ENCODE results near the gene NRXN3.
A peak's percentile ranks its signal among the peaks of the same experiment; 100 is the strongest.

The NRXN3 gene

GRCh38 chr14:79253576-79253975 lies 1083.4 kb downstream of the NRXN3 start:
- in situ Hi-C loops (cut with HindIII; ENCODE audit: low sequenced_read_pairs), result no loop called here
- H3K4me3 ChIP-seq (ENCODE audit: low read depth, low read length), result no peak overlapping the region
- DNase-seq (ENCODE audit: low read depth), result no peak
- no peak for TF ChIP-seq CTCF (IDR thresholded peaks at IDR 0.05; ENCODE audit: low read depth, low read length, missing control alignments)

GRCh38 chr14:79254069-79254775 lies 1084.0 kb downstream of the NRXN3 start:
- no peak for TF ChIP-seq CTCF (IDR thresholded peaks at IDR 0.05; ENCODE audit: low read depth, low read length, missing control alignments)
- DNase-seq (ENCODE audit: low read depth), result peak; percentile 4
- H3K4me3 ChIP-seq (ENCODE audit: low read depth, low read length), result no peak overlapping the region
- in situ Hi-C loops (cut with HindIII; ENCODE audit: low sequenced_read_pairs), result no loop called here

- no peak for TF ChIP-seq CTCF (IDR thresholded peaks at IDR 0.05; ENCODE audit: low read depth, low read length, missing control alignments)
- in situ Hi-C loops (cut with HindIII; ENCODE audit: low sequenced_read_pairs), result no loop called here
- no peak overlapping the region for H3K4me3 ChIP-seq (ENCODE audit: low read depth, low read length)
- DNase-seq (ENCODE audit: low read depth), result no peak
Measured at GRCh38 chr14:79256380-79256779, 1086.2 kb downstream of the NRXN3 start.

- H3K4me3 ChIP-seq (ENCODE audit: low read depth, low read length), result no peak overlapping the region
- TF ChIP-seq CTCF (IDR thresholded peaks at IDR 0.05; ENCODE audit: low read depth, low read length, missing control alignments), result no peak
- DNase-seq (ENCODE audit: low read depth), result no peak
- in situ Hi-C loops (cut with HindIII; ENCODE audit: low sequenced_read_pairs), result no loop called here
Measured at GRCh38 chr14:79260406-79260805, 1090.2 kb downstream of the NRXN3 start.

GRCh38 chr14:79265366-79265946 lies 1095.3 kb downstream of the NRXN3 start:
- H3K4me3 ChIP-seq (ENCODE audit: low read depth, low read length), result no peak overlapping the region
- in situ Hi-C loops (cut with HindIII; ENCODE audit: low sequenced_read_pairs), result no loop called here
- no peak for TF ChIP-seq CTCF (IDR thresholded peaks at IDR 0.05; ENCODE audit: low read depth, low read length, missing control alignments)
- no peak for DNase-seq (ENCODE audit: low read depth)

GRCh38 chr14:79270361-79270760 lies 1100.2 kb downstream of the NRXN3 start:
- in situ Hi-C loops (cut with HindIII; ENCODE audit: low sequenced_read_pairs), result no loop called here
- H3K4me3 ChIP-seq (ENCODE audit: low read depth, low read length), result no peak overlapping the region
- TF ChIP-seq CTCF (IDR thresholded peaks at IDR 0.05; ENCODE audit: low read depth, low read length, missing control alignments), result no peak
- no peak for DNase-seq (ENCODE audit: low read depth)

Data from astrocyte of the cerebellum (primary cell).